Ascending aorta (tissue), 2 donors: Measurements from ENCODE around the gene PCDHGA1. TPM values are rescaled to one million over a fixed set of nuclear protein-coding genes. Genes with fewer than 3 reads are reported as not detected.

Source experiments
- DNase-seq, 2 donors: peaks; one replicate each; pipeline ENCODE4 v3.0.0-alpha.2; 2019; ENCODE audit warnings: low spot score in 2 of 2
- H3K27ac ChIP-seq, 2 donors: fragments of 200-600 bp; sonication (generic); one replicate each; pipeline ENCODE4 v1.5.1; 2016 to 2017; ENCODE audit warnings: mild to moderate bottlenecking in 1 of 2
- H3K27me3 ChIP-seq: fragments of 200-600 bp; sonication (generic); one replicate; pipeline ENCODE4 v1.5.1; 2017
- H3K36me3 ChIP-seq, 2 donors: fragments of 200-600 bp; sonication (generic); one replicate each; pipeline ENCODE4 v1.5.1; 2016
- H3K4me1 ChIP-seq, 2 donors: fragments of 200-600 bp; sonication (generic); one replicate each; pipeline ENCODE4 v1.5.1; 2016 to 2017; ENCODE audit warnings: mild to moderate bottlenecking in 1 of 2
- H3K4me3 ChIP-seq, 2 donors: fragments of 200-600 bp; sonication (generic); one replicate each; pipeline ENCODE4 v1.5.1; 2016 to 2017; ENCODE audit warnings: mild to moderate bottlenecking in 1 of 2
- H3K9me3 ChIP-seq, 2 donors: fragments of 200-600 bp; sonication (generic); one replicate each; pipeline ENCODE4 v1.5.1; 2016
- CTCF ChIP-seq, 3 experiments: fragments of 200-600 bp in 2 of 3; fragments of 450-650 bp in 1 of 3; sonication (generic) in 2 of 3; IDR thresholded peaks; one replicate each; pipeline ENCODE4 v1.5.1; 2016 to 2019; ENCODE audit warnings: antibody characterized with exemption in 3 of 3, mild to moderate bottlenecking in 1 of 3, moderate library complexity in 1 of 3
- intact Hi-C: fragments of 100-400 bp; cut with DNase I; formaldehyde crosslinking; loops from one replicate; pipeline ENCODE4 v1.15.1; 2023
- total RNA-seq: library from RNA; depleted of rRNA; stranded (reverse); fragments of >200 nt; gene quantifications from one replicate; pipeline ENCODE4 v1.1.0, GENCODE V29; 2016

Gene PCDHGA1
- total RNA-seq, 1 donor from 2014 or later: not detected

GRCh38 chr5:141510160-141510559, 179.8 kb downstream of the PCDHGA1 start:
- Histone ChIP-seq H3K36me3 (peaks cover 0 to 17% of the 10 kb centered on the region in 2 donors), H3K4me3 (no peak overlapping the region), H3K9me3 (no peaks in the 10 kb centered on the region), H3K27ac (peak overlapping the region; percentile 98 to 99), H3K4me1 (peaks cover 31 to 47% of the 10 kb centered on the region in 2 donors), H3K27me3 (no peaks in the 10 kb centered on the region)
- DNase-seq: no peak
- no peak for TF ChIP-seq CTCF (IDR thresholded peaks at IDR 0.05)
- intact Hi-C loops: loop anchor here (5.0 kb wide), 1 partner anchor 1642 kb away; no protein-coding TSS in a partner anchor

- Histone ChIP-seq H3K36me3 (peaks cover 0 to 9% of the 10 kb centered on the region in 2 donors), H3K4me3 (no peak overlapping the region), H3K4me1 (peaks cover 39 to 56% of the 10 kb centered on the region in 2 donors), H3K27ac (peak overlapping the region; percentile 98 to 99), H3K27me3 (no peaks in the 10 kb centered on the region), H3K9me3 (no peaks in the 10 kb centered on the region)
- intact Hi-C loops: loop anchor here (5.0 kb wide), 1 partner anchor 1641 kb away; no protein-coding TSS in a partner anchor
- DNase-seq: no peak
- no peak for TF ChIP-seq CTCF (IDR thresholded peaks at IDR 0.05)
These were observed 180.7 kb downstream of the PCDHGA1 start for GRCh38 chr5:141510850-141511601.

- no peak for DNase-seq
- Histone ChIP-seq H3K4me1 (peaks cover 42 to 57% of the 10 kb centered on the region in 2 donors), H3K4me3 (peak overlapping the region in 1 of 2 donors; percentile 78), H3K9me3 (no peaks in the 10 kb centered on the region), H3K27ac (peak overlapping the region; percentile 98 to 99), H3K27me3 (no peaks in the 10 kb centered on the region), H3K36me3 (peaks cover 0 to 14% of the 10 kb centered on the region in 2 donors)
- intact Hi-C loops: loop anchor here (5.0 kb wide), 1 partner anchor 1640 kb away; no protein-coding TSS in a partner anchor
- TF ChIP-seq CTCF (IDR thresholded peaks at IDR 0.05): no peak
These were observed 181.5 kb downstream of the PCDHGA1 start for GRCh38 chr5:141511771-141512325.

- peak; percentile 83 to 87 (median 86) for TF ChIP-seq CTCF (IDR thresholded peaks at IDR 0.05)
- Histone ChIP-seq H3K27me3 (no peaks in the 10 kb centered on the region), H3K4me1 (peaks cover 36 to 51% of the 10 kb centered on the region in 2 donors), H3K36me3 (peaks cover 0 to 14% of the 10 kb centered on the region in 2 donors), H3K27ac (peak overlapping the region; percentile 98 to 99), H3K9me3 (no peaks in the 10 kb centered on the region), H3K4me3 (peak overlapping the region; percentile 52 to 78)
- intact Hi-C loops: loop anchor here (5.0 kb wide), 1 partner anchor 1640 kb away; no protein-coding TSS in a partner anchor
- peak in 1 of 2 donors; percentile 93 for DNase-seq
These were observed 182.1 kb downstream of the PCDHGA1 start for GRCh38 chr5:141512390-141512910.

- no peak for DNase-seq
- H3K27ac ChIP-seq: peak overlapping the region; percentile 98 to 99
- no peaks in the 10 kb centered on the region for H3K9me3 ChIP-seq
- peaks cover 0 to 14% of the 10 kb centered on the region in 2 donors for H3K36me3 ChIP-seq
- no peak for TF ChIP-seq CTCF (IDR thresholded peaks at IDR 0.05)
- no peaks in the 10 kb centered on the region for H3K27me3 ChIP-seq
- peaks cover 31 to 45% of the 10 kb centered on the region in 2 donors for H3K4me1 ChIP-seq
- H3K4me3 ChIP-seq: peak overlapping the region; percentile 52 to 78
- intact Hi-C loops: loop anchor here (1.0 to 5.0 kb wide), 2 partner anchors 11 to 1639 kb away; no protein-coding TSS in a partner anchor
These were observed 182.8 kb downstream of the PCDHGA1 start for GRCh38 chr5:141512911-141513626.
